SJSA1 (cell line): ENCODE results near the gene MTMR6. TPM values are rescaled to one million over a fixed set of nuclear protein-coding genes. Genes with fewer than 3 reads are reported as not detected.
A peak's percentile ranks its signal among the peaks of the same experiment; 100 is the strongest.

Experiments
- DNase-seq, 2 experiments: peaks; one replicate each; pipeline ENCODE4 v3.0.0-alpha.2; 2015 to 2020; ENCODE audit warnings: low spot score in 2 of 2, low read depth in 1 of 2
- H3K27ac ChIP-seq: fragments of 250-450 bp; sonication (Bioruptor Pico); 2 replicates; pipeline ENCODE4 v1.5.1; 2020; ENCODE audit warnings: mild to moderate bottlenecking, moderate library complexity
- H3K27me3 ChIP-seq: fragments of 250-450 bp; sonication (Bioruptor Pico); replicated peaks from 2 replicates; pipeline ENCODE4 v1.5.1; 2020; ENCODE audit warnings: mild to moderate bottlenecking, moderate library complexity
- H3K36me3 ChIP-seq: fragments of 250-450 bp; sonication (Bioruptor Pico); 2 replicates; pipeline ENCODE4 v1.5.1; 2020; ENCODE audit warnings: mild to moderate bottlenecking
- H3K4me1 ChIP-seq: fragments of 250-450 bp; sonication (Bioruptor Pico); replicated peaks from 2 replicates; pipeline ENCODE4 v1.6.1; 2021; ENCODE audit warnings: mild to moderate bottlenecking
- H3K4me3 ChIP-seq: fragments of 250-450 bp; sonication (Bioruptor Pico); 2 replicates; pipeline ENCODE4 v1.5.1; 2020; ENCODE audit warnings: mild to moderate bottlenecking
- H3K9me3 ChIP-seq: fragments of 250-450 bp; sonication (Bioruptor Pico); replicated peaks from 2 replicates; pipeline ENCODE4 v1.5.1; 2020; ENCODE audit warnings: mild to moderate bottlenecking
- total RNA-seq: library from RNA; depleted of rRNA; stranded (reverse); fragments of >200 nt; shearing (Covaris generic); gene quantifications from 2 replicates; pipeline ENCODE4 v1.2.3, GENCODE V29; 2014

The MTMR6 gene
- total RNA-seq, 1 experiment from 2014 or later, result 42.9 TPM

- no peak overlapping the region for H3K4me3 ChIP-seq
- H3K9me3 ChIP-seq, result no peaks in the 10 kb centered on the region
- no peak overlapping the region for H3K27ac ChIP-seq
- no peaks in the 10 kb centered on the region for H3K4me1 ChIP-seq
- DNase-seq, result no peak
- peaks cover 2% of the 10 kb centered on the region; the same call in 1 of the 2 replicates for H3K27me3 ChIP-seq
- no peaks in the 10 kb centered on the region for H3K36me3 ChIP-seq
Observed at GRCh38 chr13:25295228-25295627, 7.9 kb upstream of the MTMR6 start.

DNA sequence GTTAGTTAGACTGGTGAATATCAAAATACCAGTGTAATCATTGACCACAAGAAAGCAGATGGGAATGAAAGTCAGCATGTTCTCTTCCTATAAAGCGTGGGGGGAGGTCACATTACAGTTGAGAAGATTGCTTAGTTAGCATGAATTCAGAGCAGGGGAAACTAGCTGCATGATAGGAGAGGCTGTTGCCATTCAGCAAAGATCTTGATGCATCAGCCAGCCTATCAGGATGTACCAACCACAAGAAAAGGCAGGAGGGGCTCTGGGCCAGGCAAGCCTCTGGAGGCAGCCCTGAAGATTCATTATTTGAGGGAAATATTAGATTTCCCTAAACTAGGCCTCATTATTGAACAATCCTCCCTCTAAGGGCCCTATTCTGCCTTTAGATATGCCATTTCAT, 5.0 kb upstream of the MTMR6 start:
- Histone ChIP-seq H3K36me3 (no peaks in the 10 kb centered on the region), H3K4me3 (no peak overlapping the region), H3K4me1 (no peaks in the 10 kb centered on the region), H3K9me3 (no peaks in the 10 kb centered on the region), H3K27me3 (peaks cover 2% of the 10 kb centered on the region; the same call in 1 of the 2 replicates), H3K27ac (no peak overlapping the region)
- no peak for DNase-seq

DNA sequence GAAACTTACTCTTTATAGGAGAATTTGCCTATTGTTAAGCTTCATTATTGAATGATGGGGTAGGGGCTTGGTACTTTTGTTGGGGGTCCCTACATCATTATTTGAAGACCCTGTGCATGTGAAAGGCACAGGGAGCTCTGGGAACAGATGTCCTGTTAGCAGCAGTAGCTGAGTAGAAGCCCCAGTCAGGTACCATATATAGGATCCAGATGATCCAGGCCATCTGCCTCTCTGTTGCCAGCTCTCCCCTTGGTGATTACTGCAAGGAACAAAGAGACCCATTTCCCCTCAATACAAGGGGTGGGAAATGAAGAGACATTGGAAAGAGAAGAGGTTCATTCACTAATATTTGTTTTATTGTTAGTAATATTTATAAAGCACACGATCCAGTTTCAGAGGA, 4.4 kb upstream of the MTMR6 start:
- Histone ChIP-seq H3K27ac (no peak overlapping the region), H3K4me1 (no peaks in the 10 kb centered on the region), H3K4me3 (no peak overlapping the region), H3K27me3 (0 out of 2 replicates have a peak, but pooled peaks cover 2% of the 10 kb centered on the region), H3K36me3 (0 out of 2 replicates have a peak, but pooled peaks cover 5% of the 10 kb centered on the region), H3K9me3 (no peaks in the 10 kb centered on the region)
- no peak for DNase-seq

DNA sequence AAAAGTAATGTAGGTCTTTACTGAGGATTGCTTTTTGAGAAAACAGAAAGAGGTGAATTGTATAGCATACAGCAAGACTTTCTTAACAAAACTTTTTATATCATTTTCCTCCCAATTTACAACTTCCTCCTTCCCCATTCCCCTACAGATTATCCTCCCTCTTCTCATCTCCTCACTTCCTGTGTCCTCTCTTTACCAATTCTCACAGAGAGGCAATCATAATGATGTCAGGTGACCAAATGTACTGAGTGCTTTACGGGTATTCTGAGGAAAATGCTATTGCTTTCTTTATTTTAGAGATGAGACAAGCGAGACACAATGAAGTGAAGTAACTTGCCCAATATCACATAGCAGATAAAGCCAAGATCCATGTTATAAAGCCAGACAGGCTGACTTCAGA, 1.7 kb upstream of the MTMR6 start:
- no peaks in the 10 kb centered on the region for H3K27me3 ChIP-seq
- DNase-seq, result no peak
- 0 out of 2 replicates have a peak, but pooled peaks cover 5% of the 10 kb centered on the region for H3K36me3 ChIP-seq
- H3K4me3 ChIP-seq, result no peak overlapping the region
- peaks cover 4% of the 10 kb centered on the region; the same call in 1 of the 2 replicates for H3K4me1 ChIP-seq
- no peak overlapping the region for H3K27ac ChIP-seq
- no peaks in the 10 kb centered on the region for H3K9me3 ChIP-seq

DNA sequence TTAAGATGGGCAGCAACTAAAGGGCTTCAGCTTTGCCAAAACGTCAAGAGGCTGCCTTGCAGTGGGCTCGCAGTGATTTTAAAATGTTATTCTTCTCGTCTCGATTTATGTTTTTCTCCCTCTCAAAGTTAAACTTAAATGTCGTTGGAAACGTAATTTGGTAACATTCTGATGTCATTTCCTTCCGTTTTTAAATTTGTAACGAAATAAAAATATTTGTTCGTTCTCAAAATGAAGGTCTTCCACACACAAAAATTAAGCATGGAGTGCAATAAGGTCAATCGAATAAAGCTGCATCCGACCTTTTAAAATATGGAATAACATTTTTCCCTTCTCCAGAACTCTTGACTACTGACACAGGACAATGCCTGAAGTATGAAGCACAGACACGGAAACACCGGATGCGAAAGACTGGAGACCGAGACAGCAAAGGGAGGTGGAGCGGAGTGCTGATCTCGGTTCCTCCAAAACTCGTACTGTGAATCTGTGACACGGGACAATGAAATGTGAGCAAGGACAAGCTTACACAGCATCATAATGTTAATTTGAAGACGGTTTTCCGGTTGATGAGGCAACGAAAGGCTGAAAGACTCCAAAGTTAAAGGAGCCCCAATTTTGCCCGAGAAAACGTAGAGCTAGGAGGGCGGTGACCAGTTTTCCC, 850 bp downstream of the MTMR6 start:
- DNase-seq, result peak; percentile 41 to 43
- peak overlapping the region; percentile 72 for H3K27ac ChIP-seq
- H3K4me3 ChIP-seq, result peak overlapping the region; percentile 76
- H3K36me3 ChIP-seq, result 0 out of 2 replicates have a peak, but pooled peaks cover 7% of the 10 kb centered on the region
- peaks cover 4% of the 10 kb centered on the region; the same call in 1 of the 2 replicates for H3K4me1 ChIP-seq
- no peaks in the 10 kb centered on the region for H3K27me3 ChIP-seq
- H3K9me3 ChIP-seq, result no peaks in the 10 kb centered on the region

- Histone ChIP-seq H3K9me3 (no peaks in the 10 kb centered on the region), H3K36me3 (peaks cover 5% of the 10 kb centered on the region; the same call in 1 of the 2 replicates), H3K4me3 (no peak overlapping the region), H3K4me1 (peaks cover 4% of the 10 kb centered on the region; the same call in 1 of the 2 replicates), H3K27ac (no peak overlapping the region), H3K27me3 (no peaks in the 10 kb centered on the region)
- no peak for DNase-seq
Observed at GRCh38 chr13:25281935-25282332, 5.4 kb downstream of the MTMR6 start.

DNA sequence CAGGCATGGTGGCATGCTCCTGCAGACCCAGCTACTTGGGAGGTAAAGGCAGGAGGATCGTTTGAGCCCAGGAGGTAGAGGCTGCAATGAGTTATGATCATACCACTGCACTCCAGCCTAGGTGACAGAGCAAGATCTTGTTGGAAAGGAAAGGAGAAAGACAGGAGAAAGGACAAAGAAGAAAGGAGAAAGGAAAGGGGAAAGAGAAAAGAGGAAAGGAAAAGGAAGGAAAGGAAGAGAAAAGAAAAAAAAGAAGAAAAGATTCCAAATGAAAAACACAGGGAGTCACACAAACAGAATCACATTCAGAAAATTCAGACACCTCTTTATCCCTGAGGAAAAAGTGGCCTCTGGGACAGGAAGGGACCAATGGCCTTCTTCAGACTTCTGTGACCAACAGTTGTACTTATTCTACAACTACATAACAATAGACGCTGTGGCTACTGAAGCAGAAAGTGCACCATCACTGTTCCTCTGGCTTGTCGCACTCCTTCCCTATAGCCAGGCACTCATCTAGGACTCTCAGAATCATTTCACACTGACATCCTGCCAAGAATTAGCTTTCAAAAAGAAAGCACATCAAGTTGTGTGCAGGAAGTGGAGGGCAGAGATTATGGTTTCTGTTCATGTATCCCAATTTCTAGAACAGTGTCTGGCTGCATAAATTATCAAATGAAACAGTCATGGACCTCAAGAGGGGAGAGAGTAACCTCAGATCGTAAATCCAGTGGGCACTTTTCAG, 5.9 kb downstream of the MTMR6 start:
- no peak for DNase-seq
- H3K9me3 ChIP-seq, result no peaks in the 10 kb centered on the region
- peaks cover 3% of the 10 kb centered on the region; the same call in 1 of the 2 replicates for H3K36me3 ChIP-seq
- H3K4me1 ChIP-seq, result peaks cover 4% of the 10 kb centered on the region; the same call in 1 of the 2 replicates
- no peak overlapping the region for H3K4me3 ChIP-seq
- H3K27me3 ChIP-seq, result no peaks in the 10 kb centered on the region
- no peak overlapping the region for H3K27ac ChIP-seq

DNA sequence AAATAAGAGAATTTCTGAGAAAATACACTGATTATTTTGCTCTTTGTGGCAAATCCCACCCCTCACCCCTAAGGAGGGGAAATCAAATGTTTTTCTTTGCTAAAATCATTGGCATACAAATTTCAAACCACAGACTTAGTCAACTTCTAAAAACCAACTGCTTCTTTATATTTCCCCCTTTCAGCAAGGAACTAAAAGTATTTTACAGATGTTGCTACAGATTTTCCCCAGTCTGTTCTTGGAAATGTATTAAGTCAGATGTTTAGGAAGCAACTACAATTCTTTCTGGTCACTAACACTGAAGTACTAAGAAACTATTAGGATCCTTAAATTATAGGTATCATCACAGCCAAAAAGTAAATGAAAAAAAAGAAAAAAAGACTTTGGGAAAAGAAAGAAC, 6.9 kb downstream of the MTMR6 start:
- Histone ChIP-seq H3K4me1 (no peaks in the 10 kb centered on the region), H3K27me3 (no peaks in the 10 kb centered on the region), H3K9me3 (no peaks in the 10 kb centered on the region), H3K27ac (no peak overlapping the region), H3K36me3 (peaks cover 3% of the 10 kb centered on the region; the same call in 1 of the 2 replicates), H3K4me3 (no peak overlapping the region)
- no peak for DNase-seq

DNA sequence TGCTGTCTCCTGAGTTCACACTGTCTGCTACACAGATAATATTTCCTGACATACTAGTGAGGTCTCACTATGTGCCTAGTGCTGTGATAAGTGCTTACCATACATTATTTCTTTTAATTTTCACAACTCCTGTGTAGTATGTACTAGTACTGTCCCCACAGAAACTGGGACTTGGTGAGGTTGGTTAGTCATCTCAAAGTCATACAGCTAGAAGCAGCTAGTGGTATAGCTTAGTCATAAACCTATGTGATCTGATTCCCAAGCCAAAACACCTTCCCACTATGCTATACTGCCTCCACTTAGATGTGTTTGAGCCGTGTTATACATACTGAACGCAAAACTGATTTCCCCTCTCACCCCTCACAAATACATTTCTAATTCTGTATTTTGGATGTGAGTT, 10.5 kb downstream of the MTMR6 start:
- no peak for DNase-seq

GRCh38 chr13:25268561-25268960, 18.7 kb downstream of the MTMR6 start:
- Histone ChIP-seq H3K4me1 (no peaks in the 10 kb centered on the region), H3K4me3 (no peak overlapping the region), H3K9me3 (no peaks in the 10 kb centered on the region), H3K27ac (no peak overlapping the region), H3K36me3 (peaks cover 38% of the 10 kb centered on the region), H3K27me3 (no peaks in the 10 kb centered on the region)
- no peak for DNase-seq

More for the DNA sequence above, 10.5 kb downstream of the MTMR6 start:
- Histone ChIP-seq H3K36me3 (peaks cover 6% of the 10 kb centered on the region; the same call in 1 of the 2 replicates), H3K4me3 (no peak overlapping the region), H3K4me1 (no peaks in the 10 kb centered on the region), H3K27ac (no peak overlapping the region), H3K9me3 (no peaks in the 10 kb centered on the region), H3K27me3 (no peaks in the 10 kb centered on the region)

DNA sequence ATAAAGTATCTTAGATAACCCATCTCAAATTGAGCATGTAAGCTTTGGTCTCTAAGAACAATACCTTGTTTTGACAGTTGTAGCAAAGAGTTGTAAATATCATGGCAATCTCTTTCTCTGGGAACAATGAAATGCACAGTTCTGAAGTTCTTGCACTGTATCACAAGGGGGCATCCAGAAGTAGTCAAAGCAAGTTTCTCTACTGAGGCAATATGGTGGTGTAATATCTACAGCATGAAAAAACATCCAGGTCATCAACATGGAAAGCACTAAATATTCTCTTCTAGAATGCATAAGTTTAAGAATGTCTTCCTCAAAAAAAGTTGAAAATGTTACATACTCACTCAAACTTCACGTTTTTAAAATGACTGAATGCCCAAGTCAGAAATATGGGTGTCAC, 19.6 kb downstream of the MTMR6 start:
- no peaks in the 10 kb centered on the region for H3K27me3 ChIP-seq
- DNase-seq, result no peak
- no peaks in the 10 kb centered on the region for H3K4me1 ChIP-seq
- H3K36me3 ChIP-seq, result peaks cover 45% of the 10 kb centered on the region
- H3K27ac ChIP-seq, result no peak overlapping the region
- H3K4me3 ChIP-seq, result no peak overlapping the region
- no peaks in the 10 kb centered on the region for H3K9me3 ChIP-seq

DNA sequence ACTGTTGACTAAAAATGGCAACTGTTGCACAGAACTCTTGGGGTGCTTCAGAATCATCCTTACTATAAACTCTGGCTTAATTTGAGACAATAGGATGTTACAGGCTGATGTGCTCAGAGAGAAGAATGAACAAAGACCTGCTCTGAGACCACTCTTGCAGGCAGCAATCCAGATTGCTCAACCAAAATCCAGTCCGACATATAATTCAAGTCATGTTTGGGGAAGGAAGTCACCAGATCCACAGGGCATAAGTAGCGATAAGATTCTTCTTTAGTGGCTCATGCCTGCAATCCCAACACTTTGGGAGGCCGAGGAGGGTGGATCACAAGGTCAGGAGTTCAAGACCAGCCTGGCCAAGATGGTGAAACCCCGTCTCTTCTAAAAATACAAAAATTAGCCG, 20.6 kb downstream of the MTMR6 start:
- no peaks in the 10 kb centered on the region for H3K4me1 ChIP-seq
- H3K4me3 ChIP-seq, result no peak overlapping the region
- no peak overlapping the region for H3K27ac ChIP-seq
- H3K27me3 ChIP-seq, result no peaks in the 10 kb centered on the region
- no peaks in the 10 kb centered on the region for H3K9me3 ChIP-seq
- peaks cover 46% of the 10 kb centered on the region for H3K36me3 ChIP-seq
- no peak for DNase-seq

GRCh38 chr13:25262261-25262660, 25.0 kb downstream of the MTMR6 start:
- Histone ChIP-seq H3K27me3 (no peaks in the 10 kb centered on the region), H3K27ac (no peak overlapping the region), H3K4me1 (no peaks in the 10 kb centered on the region), H3K9me3 (no peaks in the 10 kb centered on the region), H3K4me3 (no peak overlapping the region), H3K36me3 (peaks cover 47% of the 10 kb centered on the region)
- DNase-seq, result no peak

DNA sequence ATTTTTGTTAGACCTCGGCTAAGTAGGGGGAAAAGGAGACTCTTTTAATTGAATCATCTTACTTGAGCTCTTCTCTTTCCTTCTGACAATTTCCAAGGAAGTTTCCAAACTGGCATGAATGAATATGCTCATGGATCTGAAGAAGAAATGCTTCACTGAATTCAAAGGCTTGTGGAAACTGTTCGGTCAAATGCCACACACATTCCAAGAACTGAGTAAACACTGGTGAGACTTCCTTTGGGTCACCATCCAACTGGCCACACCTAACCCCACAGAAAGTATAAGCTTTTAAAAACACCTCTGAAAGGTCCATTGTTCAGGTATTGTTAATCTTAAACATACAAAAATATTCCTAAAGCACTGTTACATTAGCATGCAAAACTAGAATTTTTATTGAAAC, 33.6 kb downstream of the MTMR6 start:
- H3K4me3 ChIP-seq, result no peak overlapping the region
- peaks cover 37% of the 10 kb centered on the region for H3K36me3 ChIP-seq
- no peaks in the 10 kb centered on the region for H3K9me3 ChIP-seq
- no peak overlapping the region for H3K27ac ChIP-seq
- no peak for DNase-seq
- H3K4me1 ChIP-seq, result peaks cover 12% of the 10 kb centered on the region
- H3K27me3 ChIP-seq, result no peaks in the 10 kb centered on the region
